Measurements from ENCODE around the gene BEND3. TPM values are rescaled to one million over a fixed set of nuclear protein-coding genes. Genes with fewer than 3 reads are reported as not detected.

BEND3 gene
- total and polyA plus RNA-seq, 2 of the 8 experiments (the other 6 are each of a cell fraction or from before 2014, with no cell fraction given) = 25.2 to 38.8 TPM

DNA sequence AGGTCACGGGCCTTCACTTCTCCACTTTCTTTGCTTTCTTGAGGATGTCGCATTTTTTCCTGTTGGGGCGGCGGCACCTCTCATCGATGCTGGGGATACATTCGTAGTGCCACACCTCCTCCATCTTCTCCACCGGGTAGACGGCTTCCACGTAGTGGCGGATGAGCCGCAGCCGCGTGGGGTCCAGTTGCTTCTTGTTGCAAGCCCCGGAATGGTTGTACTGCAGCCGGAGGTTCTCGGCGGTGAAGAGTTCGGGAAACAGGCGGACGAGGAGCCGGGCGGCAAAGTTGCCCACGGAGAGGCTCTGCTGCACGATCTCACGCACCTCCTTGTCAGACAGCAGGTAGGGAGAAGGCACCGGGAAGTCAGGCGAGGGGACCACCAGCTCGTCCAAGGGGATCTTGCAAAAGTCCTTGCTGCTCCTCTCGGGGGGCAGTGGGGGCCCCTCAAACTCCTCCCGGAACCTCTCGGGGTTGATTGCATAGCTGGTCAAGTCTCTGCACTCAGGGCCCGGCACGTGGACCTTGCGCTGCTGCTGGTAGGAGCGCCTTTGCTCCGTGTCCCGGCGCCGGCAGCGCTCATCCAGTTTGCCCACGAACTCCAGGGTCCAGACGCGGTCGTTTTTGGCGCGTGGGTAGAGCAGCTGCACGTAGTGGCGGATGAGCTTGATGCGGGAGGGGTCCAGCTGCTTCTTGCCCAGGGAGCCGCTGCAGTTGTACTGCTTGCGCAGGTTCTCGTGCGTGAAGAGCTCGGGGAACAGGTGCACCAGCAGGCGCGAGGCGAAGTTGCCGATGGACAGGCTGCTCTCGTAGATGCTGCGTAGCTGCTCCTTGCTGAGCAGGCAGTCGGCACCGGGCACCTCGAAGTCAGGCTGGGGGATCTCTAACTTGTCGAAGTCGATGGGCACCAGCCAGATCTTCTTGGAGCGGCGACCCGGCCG, 46.4 kb downstream of the BEND3 start:
- POLR2A ChIA-PET (ENCODE audit: partially characterized antibody) = interaction anchor here (1.2 to 2.5 kb wide), 5 partner anchors 7 to 45 kb away, joined by 3 to 7 read pairs (median 4); no protein-coding TSS in a partner anchor

More for the DNA sequence above, 46.4 kb downstream of the BEND3 start:
- H3K27me3 ChIP-seq (replicated peaks in 1 of 4; ENCODE audit: control insufficient read depth in 3 of 4, extremely low read depth in 1 of 4, insufficient read depth in 3 of 4, low read length in 3 of 4) = no peaks in the 10 kb centered on the region
- H2BK20ac ChIP-seq (ENCODE audit: low read length) = no peak overlapping the region
- H3K36me3 ChIP-seq (ENCODE audit: control insufficient read depth in 2 of 4, insufficient read depth in 4 of 4, low read length in 3 of 4) = peaks cover 7 to 55% (median 29%) of the 10 kb centered on the region in 4 experiments; a peak in 7 of 8 replicates
- no peak overlapping the region for H3K14ac ChIP-seq (ENCODE audit: insufficient read length)
- no peak overlapping the region for H2BK5ac ChIP-seq (ENCODE audit: low read depth, low read length)
- H3K79me1 ChIP-seq (ENCODE audit: low read depth, low read length) = peaks cover 2% of the 10 kb centered on the region; the same call in 1 of the 2 replicates
- no peak overlapping the region for H3K23ac ChIP-seq (ENCODE audit: insufficient read length)
- H3K27ac ChIP-seq (ENCODE audit: low read depth, low read length) = no peak overlapping the region
- DNase-seq (ENCODE audit: low read depth in 1 of 2, low spot score in 2 of 2) = no peak
- H3K9me3 ChIP-seq (ENCODE audit: insufficient read depth in 2 of 2, low read depth in 1 of 2, low read length in 1 of 2) = no peaks in the 10 kb centered on the region
- no peak overlapping the region for H3K4me3 ChIP-seq (ENCODE audit: extremely low read depth in 1 of 4, insufficient read depth in 2 of 4, low read depth in 3 of 4, low read length in 4 of 4)
- no peak overlapping the region for H3K9ac ChIP-seq (replicated peaks in 1 of 4; ENCODE audit: extremely low read depth in 1 of 4, low read depth in 3 of 4, low read length in 3 of 4)
- no peak overlapping the region for H3K4me2 ChIP-seq (ENCODE audit: insufficient read depth in 1 of 2, low read depth in 2 of 2, low read length in 2 of 2)
- CTCF ChIA-PET (ENCODE audit: partially characterized antibody) = interaction anchor here (1.1 to 1.3 kb wide), 2 partner anchors 8 to 45 kb away, joined by 3 to 4 read pairs; no protein-coding TSS in a partner anchor
- TF ChIP-seq BRCA1 (IDR thresholded peaks at IDR 0.05; ENCODE audit: low read depth, low read length) (no peak), GABPA (IDR thresholded peaks at IDR 0.05; ENCODE audit: borderline replicate concordance, insufficient read depth, low read length) (no peak)
- H2BK15ac ChIP-seq (ENCODE audit: low read length) = no peak overlapping the region
- no peaks in the 10 kb centered on the region for H3K79me2 ChIP-seq (ENCODE audit: control insufficient read depth in 1 of 2, insufficient read depth in 2 of 2, low read length in 2 of 2)
- H2AFZ ChIP-seq (ENCODE audit: low read length) = no peak overlapping the region
- H4K91ac ChIP-seq (replicated peaks; ENCODE audit: insufficient read length, low read length) = no peak overlapping the region
- no peaks in the 10 kb centered on the region for H4K20me1 ChIP-seq (replicated peaks in 1 of 2; ENCODE audit: control insufficient read depth in 1 of 2, insufficient read depth in 2 of 2, low read length in 2 of 2)
- H3K56ac ChIP-seq (replicated peaks; ENCODE audit: insufficient read length, low read depth, low read length) = no peak overlapping the region
- FAIRE-seq = no peak
- H2BK120ac ChIP-seq (replicated peaks; ENCODE audit: low read depth, low read length) = no peak overlapping the region
- H4K5ac ChIP-seq (ENCODE audit: insufficient read length, low read depth, low read length) = no peak overlapping the region
- no peak overlapping the region for H2BK12ac ChIP-seq (ENCODE audit: low read depth, low read length)
- H3K23me2 ChIP-seq (ENCODE audit: low read depth, low read length) = no peaks in the 10 kb centered on the region
- no peak overlapping the region for H3K18ac ChIP-seq (ENCODE audit: extremely low read depth, low read length)
- no peak overlapping the region for H4K8ac ChIP-seq (ENCODE audit: extremely low read depth, insufficient read depth, low read length)
- H2AK5ac ChIP-seq (ENCODE audit: low read depth, low read length) = no peak overlapping the region
- peaks cover 0 to 9% (median 3%) of the 10 kb centered on the region in 4 experiments; a peak in 5 of 7 replicates for H3K4me1 ChIP-seq (replicated peaks in 1 of 4; ENCODE audit: control insufficient read depth in 3 of 4, insufficient read depth in 4 of 4, low read length in 3 of 4)
- H3K4ac ChIP-seq (replicated peaks; ENCODE audit: insufficient read length, low read depth, low read length) = no peak overlapping the region
- WGBS, 2 experiments (ENCODE audit: extremely low coverage in 1 of 2, insufficient coverage in 1 of 2, insufficient read length in 1 of 2, insufficient replicate concordance in 2 of 2, low coverage in 1 of 2, low lambda C conversion rate in 2 of 2, missing lambda C conversion rate in 1 of 2) = 94% methylated on average over 58 of the region's 69 CpGs; no CpG with 5 or more reads in 1 of the 2 experiments
